K562 (cell line): ENCODE results near the gene IFNK.

ENCODE experiments used
- CHD1 ChIP-seq: fragments of 200-600 bp; sonication (generic); IDR thresholded peaks from one replicate; pipeline ENCODE4 v1.6.1; 2012; ENCODE audit warnings: mild to moderate bottlenecking, moderate library complexity, low read length, inconsistent platforms
- CHD7 ChIP-seq: fragments of 200-600 bp; sonication (generic); IDR thresholded peaks from one replicate; pipeline ENCODE4 v1.6.1; 2012; ENCODE audit warnings: mild to moderate bottlenecking, low read depth, low read length, inconsistent platforms
- FOXP1 ChIP-seq: sonication (generic); formaldehyde crosslinking; IDR thresholded peaks from 2 replicates; pipeline ENCODE4 v1.8.0; 2022; ENCODE audit warnings: mild to moderate bottlenecking, missing genetic modification reagents
- GTF3C2 ChIP-seq: IDR thresholded peaks from 3 replicates; pipeline ENCODE4 v1.6.1; 2011; ENCODE audit warnings: borderline replicate concordance, mild to moderate bottlenecking, moderate library complexity; ENCODE audit not compliant: insufficient read length; ENCODE audit errors: extremely low read depth
- NFE2L1 ChIP-seq: fragments of 450-650 bp; IDR thresholded peaks from 2 replicates; pipeline ENCODE4 v1.6.1; 2016; ENCODE audit warnings: missing genetic modification characterization, low read depth, mild to moderate bottlenecking, missing compliant biosample characterization, moderate library complexity, borderline replicate concordance
- NFRKB ChIP-seq: fragments of 450-650 bp; IDR thresholded peaks from 2 replicates; pipeline ENCODE4 v1.6.1; 2016; ENCODE audit warnings: low read depth
- POLR2AphosphoS5 ChIP-seq: IDR thresholded peaks from 2 replicates; pipeline ENCODE4 v1.6.1; 2011; ENCODE audit warnings: mild to moderate bottlenecking, low read depth, low read length, moderate library complexity; ENCODE audit not compliant: control insufficient read depth, insufficient read depth
- ZNF766 ChIP-seq: fragments of 200-800 bp; sonication (Bioruptor generic); conservative IDR thresholded peaks from 2 replicates; pipeline ENCODE4 v1.6.1; 2016; ENCODE audit warnings: missing genetic modification characterization, missing compliant biosample characterization
- TF ChIP-seq, protein P1 (sequence below), 2 experiments: fragments of 450-650 bp in 1 of 2; sonication (generic) in 1 of 2; formaldehyde crosslinking in 1 of 2; IDR thresholded peaks in 1 of 2; conservative IDR thresholded peaks in 1 of 2; 2 replicates each; pipeline versions ENCODE4 v1.6.1 to v1.8.1; 2016 to 2023; ENCODE audit warnings: mild to moderate bottlenecking in 2 of 2, moderate library complexity in 2 of 2, inconsistent platforms in 1 of 2, missing genetic modification reagents in 1 of 2
- TF ChIP-seq, protein P2 (sequence below): sonication (generic); formaldehyde crosslinking; IDR thresholded peaks from 2 replicates; pipeline ENCODE4 v1.5.0; 2020; ENCODE audit warnings: missing genetic modification reagents

DNA sequence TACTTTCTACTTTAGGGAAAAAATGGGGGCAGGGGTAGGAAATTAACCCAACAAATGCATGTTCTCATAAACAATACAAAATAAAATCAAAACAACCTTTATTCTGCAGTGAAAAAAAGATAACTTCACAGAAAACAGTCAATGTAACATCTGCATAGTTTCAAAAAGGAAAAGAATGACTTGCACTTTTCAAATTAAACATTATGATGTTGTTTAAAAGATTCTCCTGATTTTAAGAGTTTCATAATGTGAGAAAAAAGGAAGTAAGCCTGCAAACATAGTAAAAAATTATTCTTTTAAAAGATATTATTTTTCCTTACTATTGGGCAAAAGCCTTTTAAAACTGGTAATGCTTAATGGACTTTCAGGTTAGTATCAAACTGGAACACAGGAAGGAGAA, 41.6 kb downstream of the IFNK start:
- TF ChIP-seq, protein P1, sequence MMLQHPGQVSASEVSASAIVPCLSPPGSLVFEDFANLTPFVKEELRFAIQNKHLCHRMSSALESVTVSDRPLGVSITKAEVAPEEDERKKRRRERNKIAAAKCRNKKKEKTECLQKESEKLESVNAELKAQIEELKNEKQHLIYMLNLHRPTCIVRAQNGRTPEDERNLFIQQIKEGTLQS (IDR thresholded peaks at IDR 0.05), result no peak
- TF ChIP-seq, protein P1 (CRISPR knock-in tag; conservative IDR thresholded peaks at IDR 0.05), result no peak
- TF ChIP-seq POLR2AphosphoS5 (no peak), ZNF766 (CRISPR knock-in tag) (no peak), CHD1 (no peak), NFRKB (no peak), FOXP1 (CRISPR knock-in tag) (no peak), GTF3C2 (no peak), NFE2L1 (tag) (no peak), CHD7 (no peak)
- TF ChIP-seq, protein P2, sequence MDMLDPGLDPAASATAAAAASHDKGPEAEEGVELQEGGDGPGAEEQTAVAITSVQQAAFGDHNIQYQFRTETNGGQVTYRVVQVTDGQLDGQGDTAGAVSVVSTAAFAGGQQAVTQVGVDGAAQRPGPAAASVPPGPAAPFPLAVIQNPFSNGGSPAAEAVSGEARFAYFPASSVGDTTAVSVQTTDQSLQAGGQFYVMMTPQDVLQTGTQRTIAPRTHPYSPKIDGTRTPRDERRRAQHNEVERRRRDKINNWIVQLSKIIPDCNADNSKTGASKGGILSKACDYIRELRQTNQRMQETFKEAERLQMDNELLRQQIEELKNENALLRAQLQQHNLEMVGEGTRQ (CRISPR knock-in tag), result no peak
